GM12872 (cell line): ENCODE results near the gene ZNF750.

Experiments used
- CTCF ChIP-seq: IDR thresholded peaks from 3 replicates; pipeline ENCODE4 v1.5.1; 2011; ENCODE audit warnings: low read depth, mild to moderate bottlenecking, low read length, moderate library complexity; ENCODE audit not compliant: insufficient read depth

ZNF750 gene

GRCh38 chr17:82812601-82813000, 27.2 kb downstream of the ZNF750 start:
- TF ChIP-seq CTCF, result no peak

GRCh38 chr17:82812058-82812457, 27.8 kb downstream of the ZNF750 start:
- no peak for TF ChIP-seq CTCF

GRCh38 chr17:82810644-82811430, 29.0 kb downstream of the ZNF750 start:
- TF ChIP-seq CTCF, result no peak

GRCh38 chr17:82808921-82809905, 30.6 kb downstream of the ZNF750 start:
- no peak for TF ChIP-seq CTCF

DNA sequence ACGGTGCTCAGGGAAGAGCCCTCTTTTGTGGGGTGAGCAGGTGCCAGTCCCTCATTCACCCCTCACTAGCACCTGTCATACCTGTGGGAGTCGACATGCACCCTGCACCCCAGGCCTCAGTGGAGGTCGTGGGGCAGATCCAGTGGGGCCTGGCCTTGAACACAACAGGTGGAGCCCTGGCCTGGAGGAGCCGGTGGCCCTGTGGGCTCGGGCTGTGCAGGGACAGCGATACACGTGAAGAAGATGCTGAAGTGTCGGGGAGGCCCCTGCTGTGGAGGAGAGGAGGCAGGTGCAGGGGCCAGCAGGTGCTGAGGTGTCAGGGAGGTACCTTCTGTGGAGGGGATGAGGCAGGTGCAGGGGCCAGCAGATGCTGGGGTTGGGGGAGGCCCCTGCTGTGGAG, 31.8 kb downstream of the ZNF750 start:
- no peak for TF ChIP-seq CTCF

GRCh38 chr17:82807562-82807961, 32.3 kb downstream of the ZNF750 start:
- no peak for TF ChIP-seq CTCF

DNA sequence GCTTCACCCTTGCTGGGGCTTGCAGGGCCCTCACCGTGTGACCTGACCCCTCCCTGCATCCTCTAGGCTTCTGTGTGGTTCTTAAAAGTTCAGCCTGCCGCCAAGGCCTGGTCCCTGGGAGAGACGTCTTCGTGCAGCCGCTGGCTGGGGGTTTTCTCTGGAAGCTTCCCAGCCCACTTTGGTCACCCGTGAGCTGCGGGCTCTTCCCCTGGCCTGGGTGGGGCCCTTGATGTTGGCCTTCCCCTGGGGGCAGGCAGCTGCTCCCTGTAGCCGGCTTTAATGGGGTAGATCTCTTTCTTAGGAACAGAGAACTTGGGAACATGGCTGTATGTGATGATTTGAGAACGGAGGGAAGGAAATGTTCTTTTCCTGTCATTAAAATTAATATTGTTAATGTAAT, 32.7 kb downstream of the ZNF750 start:
- TF ChIP-seq CTCF, result no peak
